Astrocyte of the hippocampus (primary cell): ENCODE data around the gene C17orf75.

Source experiments
- DNase-seq: peaks from one replicate; pipeline ENCODE4 v3.0.0; 2011; ENCODE audit warnings: low read depth, low spot score

C17orf75 gene

DNA sequence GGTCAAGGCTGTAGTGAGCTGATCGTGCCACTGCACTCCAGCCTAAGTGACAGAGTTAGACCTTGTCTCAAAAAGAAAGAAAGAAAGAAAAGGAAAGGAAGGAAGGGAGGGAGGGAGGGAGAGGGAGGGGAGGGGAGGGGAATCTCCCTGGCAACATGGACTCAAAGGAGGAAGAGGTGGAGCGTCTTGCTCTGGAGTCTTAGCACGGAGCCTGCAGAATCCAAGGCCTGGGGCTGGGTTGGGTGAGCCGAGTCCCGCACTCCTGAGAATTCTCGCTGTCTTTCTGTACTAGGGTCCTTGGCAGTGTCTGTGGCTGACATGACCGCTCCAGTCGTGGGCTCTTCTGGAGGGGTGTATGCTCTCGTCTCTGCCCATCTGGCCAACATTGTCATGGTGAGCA lies 36.9 kb downstream of the C17orf75 start:
- no peak for DNase-seq

DNA sequence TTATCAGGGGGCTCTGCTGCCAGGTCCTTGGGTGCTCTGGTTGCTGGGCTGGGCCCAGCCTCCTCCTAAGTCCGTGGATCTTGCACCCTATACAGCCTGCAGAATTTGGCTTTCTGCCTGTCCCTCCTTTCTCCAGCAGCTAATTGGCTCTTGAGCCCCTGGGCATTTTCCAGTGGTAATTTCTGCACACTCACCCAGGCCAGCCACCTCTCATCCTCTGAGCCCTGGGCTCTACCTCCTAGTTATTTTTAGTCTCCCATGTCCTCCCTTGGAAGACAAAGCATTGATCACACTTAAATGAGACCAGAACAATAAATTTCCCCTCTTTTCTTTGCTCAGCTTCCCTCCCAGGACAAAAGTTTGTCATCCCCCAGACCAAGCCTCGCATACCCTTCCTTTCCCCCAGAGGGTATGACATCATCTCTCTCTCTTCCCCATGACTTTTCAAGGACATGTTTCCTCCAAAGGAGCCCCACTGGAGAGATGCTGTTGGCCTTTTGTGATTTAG lies 38.1 kb downstream of the C17orf75 start:
- DNase-seq: no peak

DNA sequence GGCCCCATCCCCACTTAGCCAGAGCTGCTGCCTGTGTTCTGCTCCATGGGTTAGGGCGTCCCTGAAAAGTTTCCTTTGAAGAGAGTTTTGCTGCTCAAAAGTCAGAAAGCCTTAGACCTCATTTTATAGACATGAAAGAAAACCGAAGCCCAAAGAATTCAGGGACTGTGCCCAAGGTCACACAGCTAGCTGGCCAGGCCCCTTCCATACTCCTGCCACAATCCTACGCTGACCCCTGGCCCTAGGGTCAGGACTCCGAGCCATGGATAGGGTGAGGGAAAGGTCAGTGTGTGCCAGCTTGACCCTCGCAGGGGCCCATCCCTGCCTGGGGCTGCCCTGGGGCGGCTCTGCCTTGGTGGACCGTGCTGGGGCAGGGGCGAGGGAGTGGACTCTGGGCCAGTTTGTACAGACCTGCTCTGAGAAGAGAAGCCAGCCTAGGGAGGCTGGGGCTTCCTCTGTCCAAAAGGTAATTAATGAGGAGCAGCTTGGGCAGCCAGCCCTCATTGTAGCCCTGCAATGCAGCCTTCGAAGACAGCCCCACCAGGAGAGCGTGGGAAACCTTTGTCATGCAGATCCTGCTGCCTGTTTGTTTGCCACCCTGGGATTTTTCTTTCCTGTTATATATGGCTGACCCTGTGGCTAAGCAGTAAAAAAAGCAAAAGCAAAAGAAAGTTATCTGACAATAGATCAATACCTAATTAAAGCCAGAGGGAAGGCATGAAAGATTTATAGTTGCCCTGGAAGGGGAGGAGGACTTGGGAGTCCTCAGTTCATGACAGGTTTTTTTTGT lies 38.9 kb downstream of the C17orf75 start:
- DNase-seq: peak; percentile 38

DNA sequence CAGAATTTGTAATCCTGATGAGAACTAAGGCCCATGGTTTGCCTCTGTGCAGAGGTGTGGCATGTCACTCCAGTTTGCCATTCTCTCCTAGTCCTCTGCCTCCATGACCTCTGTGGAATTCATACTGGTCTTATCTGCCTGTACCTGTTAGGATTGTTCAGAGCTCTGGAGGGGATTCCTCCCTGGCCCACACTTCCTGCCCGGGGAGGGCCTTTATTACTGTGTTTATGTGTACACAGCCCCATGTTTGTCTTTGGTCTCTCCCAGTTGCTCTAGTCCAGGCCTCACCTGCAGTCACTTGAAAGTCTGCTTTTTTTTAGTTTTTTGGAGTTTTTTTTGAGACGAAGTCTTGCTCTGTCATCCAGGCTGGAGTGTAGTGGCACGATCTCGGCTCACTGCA lies 39.9 kb downstream of the C17orf75 start:
- DNase-seq: no peak

DNA sequence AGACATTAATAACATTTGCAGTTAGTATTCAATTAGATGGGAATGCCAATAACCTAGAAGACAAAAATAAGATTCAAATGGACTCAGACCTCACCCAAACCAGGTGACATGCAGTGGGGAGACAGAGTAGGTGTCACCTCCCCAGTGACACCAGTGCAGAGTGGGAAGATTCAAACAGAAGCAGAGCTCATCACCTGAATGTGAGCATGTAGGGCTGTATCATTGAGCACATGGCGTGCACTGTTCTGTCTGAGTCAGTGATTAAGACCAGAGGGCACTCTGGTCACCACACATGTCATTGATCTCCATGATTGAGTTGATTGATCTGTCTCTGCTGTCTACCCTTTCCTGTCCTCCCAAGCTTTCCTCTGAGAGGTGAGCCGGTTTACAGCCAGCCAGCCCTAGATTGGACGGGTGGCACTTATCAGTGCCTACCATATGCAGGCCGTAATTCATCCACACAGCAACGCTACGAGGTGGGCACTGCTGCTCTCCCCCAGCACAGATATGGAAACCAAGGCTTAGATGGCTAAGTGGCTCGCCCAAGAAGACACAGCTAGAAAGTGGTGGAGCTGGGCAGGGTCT lies 42.3 kb downstream of the C17orf75 start:
- no peak for DNase-seq

DNA sequence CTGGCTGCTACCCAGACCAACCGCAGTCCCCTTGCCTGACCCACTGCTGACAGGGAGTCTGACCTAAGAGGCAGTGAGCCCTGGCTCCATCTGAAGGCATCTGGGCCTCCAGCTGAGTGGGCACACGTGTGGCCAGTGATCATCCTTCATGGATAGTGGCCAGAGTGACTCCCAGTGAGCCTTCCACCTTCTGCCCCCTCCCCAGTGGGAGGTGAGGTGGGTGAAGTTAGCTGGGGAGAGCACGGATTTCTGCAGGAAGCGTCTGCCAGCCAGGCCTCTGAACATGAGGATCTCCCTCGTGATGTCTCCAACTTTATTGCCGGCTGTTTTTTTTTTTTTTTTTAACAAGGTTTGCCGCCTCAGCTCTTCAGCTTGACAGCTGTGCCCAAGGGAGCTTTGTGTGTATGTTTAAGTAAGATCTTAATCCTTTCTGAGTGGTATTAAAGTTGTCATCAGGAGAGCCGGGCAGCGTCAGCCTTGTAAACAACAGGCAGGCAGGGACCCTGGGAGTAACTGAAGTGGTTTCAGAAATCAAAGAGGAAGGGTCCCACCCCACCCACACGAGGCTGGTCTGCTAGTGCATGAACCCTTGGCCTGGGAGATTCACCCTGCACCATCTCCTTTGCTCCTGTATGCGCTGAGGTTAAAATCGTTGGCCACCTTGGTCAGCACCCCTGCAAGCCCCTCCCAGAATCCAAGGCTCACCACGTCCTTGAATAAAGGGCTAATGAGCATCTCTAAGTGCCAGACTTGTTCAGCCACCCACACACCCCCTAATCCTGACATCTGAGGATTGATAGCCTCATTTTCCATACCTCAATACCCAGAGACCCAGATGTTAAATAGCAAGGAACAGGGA lies 43.0 kb downstream of the C17orf75 start:
- DNase-seq: no peak

DNA sequence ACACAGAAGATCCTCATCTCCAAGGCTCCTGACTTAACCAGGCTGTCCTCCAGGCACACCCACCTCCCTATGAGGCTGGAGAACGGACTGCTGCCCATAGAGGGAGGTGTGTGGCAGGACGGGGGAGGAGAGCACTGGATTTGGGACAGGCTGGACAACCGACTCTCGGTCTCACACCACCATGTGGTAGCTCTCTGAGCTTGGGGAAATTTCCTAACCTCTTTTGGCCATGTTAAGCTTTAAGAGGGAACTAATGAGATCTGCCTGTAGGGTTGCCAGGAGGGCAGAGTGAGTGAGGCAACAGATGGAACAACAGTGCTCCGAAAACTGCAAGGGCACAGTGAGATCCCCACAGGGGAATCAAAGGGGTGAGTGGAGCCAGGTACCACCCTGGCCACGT lies 43.7 kb downstream of the C17orf75 start:
- no peak for DNase-seq

DNA sequence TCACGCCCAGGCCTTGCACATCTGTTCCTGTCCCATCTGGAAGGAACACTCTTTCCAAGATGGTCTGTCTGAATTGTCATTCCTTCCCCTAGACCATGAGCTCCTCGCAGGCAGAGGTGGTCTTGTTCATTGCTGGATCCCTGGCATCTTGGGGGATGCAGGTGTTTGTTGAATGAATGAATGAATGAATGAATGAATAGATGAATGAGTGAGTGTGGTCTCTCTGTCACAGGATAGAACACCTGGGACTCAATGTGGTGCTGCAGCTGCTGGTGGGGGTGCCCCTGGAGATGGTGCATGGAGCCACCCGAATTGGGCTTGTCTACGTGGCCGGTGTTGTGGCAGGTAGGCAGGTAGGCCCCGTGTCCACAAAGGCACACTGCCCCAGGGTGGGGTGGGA lies 44.1 kb downstream of the C17orf75 start:
- no peak for DNase-seq

DNA sequence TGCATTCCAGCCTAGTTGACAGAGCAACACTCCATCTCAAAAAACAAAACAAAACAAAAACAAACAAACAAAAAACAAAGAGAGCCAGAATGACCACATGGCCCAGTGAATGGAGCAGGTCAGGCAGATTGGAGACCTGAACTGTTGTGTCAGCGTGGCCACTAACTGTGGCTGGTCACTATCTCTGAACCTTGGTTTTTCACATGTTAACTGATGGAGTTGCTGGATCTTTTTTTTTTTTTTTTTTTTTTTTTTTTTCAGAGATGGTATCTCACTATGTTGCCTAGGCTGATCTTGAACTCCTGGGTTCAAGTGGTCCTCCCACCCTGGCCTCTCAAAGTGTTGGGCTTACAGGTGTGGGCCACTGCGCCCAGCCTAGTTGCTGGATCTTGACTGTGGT lies 44.5 kb downstream of the C17orf75 start:
- DNase-seq: no peak

DNA sequence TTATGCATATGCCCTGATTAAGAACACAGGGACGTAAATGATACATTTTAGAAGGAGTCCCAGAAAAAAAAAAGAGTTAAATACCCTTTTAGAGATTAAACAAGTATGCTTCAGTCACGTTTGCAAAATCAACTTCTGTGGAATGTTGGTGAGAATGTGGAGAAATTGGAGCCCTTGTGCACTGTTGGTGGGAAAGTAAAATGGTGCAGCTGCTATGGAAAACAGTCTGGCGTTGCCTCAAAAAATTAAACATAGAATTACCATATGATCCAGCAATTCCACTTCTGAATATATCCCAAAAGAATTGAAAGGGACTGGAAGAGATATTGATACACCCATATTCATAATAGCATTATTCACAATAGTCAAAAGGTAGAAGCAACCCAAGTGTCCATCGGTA lies 49.9 kb downstream of the C17orf75 start:
- DNase-seq: no peak

DNA sequence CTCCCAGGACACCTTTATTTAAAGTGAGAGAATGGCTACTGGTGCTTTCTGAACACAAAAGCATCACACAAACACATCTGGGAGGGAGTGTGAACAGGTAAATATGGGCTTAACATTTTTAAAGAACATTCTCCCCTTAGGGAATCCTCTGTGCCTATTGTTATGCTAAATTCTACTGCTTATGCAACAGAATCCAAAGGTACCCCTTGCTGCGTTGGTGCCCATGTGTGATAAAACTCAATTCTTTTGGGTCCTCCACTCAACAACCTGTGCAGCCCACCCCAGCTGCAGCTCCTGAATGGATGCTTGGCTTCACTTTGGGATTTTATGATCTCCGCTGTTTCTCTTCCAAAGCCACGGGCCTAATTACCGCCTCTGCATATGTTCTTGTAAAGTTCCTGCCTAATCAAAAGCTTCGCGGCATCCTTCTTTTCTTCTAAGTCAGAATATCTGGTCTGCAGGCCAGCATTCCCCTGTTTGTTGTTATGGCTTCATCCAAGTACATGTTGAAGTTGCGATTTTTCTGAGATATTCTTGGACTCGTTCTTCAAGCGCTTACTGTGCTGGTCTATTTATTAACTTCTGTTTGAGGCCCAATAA lies 52.4 kb downstream of the C17orf75 start:
- no peak for DNase-seq

DNA sequence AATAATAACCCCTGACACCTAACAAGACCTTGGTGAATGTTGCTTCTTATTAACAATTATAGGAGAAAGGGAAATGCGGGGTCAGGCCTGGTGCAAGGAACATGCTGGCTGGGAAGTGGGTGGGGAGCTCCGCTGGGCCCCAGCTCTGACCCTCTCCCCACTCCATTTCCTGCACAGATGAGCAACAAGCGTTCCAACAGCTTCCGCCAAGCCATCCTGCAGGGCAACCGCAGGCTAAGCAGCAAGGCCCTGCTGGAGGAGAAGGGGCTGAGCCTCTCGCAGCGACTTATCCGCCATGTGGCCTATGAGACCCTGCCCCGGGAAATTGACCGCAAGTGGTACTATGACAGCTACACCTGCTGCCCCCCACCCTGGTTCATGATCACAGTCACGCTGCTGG lies 53.4 kb downstream of the C17orf75 start:
- DNase-seq: no peak

DNA sequence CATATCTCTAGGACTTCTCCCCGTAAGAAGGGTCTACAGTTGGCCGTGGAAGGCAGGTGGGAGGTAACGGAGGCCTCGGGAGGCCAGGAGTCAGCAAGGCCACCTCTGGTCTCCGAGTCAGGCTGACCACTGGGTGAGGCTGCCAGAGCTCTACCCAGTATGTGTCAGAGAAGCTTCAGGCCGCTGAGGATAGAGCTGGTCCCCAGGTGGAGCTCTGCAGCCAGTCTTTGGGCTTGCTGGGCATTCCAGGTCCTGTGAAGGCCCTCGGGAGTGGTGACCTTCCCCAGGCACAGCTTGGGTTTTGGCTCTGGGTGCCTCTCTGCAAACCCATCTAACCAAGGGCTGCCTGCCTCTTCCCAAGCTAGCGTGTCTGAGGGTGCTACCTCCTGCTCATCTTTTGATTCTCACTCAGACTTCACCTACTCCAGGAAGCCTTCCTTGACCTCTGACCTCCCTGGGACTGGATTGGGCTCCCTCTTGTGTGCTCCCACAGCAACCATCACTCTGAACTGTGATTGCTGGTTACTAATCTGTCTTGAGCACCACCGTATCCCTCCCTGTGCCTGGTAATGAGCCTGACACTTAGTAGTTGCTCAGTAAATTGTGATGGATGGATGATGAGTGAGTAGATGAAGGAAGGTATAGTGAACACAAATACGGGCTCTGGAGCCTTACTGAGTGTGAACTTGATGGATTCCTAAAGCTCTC lies 54.0 kb downstream of the C17orf75 start:
- DNase-seq: no peak

DNA sequence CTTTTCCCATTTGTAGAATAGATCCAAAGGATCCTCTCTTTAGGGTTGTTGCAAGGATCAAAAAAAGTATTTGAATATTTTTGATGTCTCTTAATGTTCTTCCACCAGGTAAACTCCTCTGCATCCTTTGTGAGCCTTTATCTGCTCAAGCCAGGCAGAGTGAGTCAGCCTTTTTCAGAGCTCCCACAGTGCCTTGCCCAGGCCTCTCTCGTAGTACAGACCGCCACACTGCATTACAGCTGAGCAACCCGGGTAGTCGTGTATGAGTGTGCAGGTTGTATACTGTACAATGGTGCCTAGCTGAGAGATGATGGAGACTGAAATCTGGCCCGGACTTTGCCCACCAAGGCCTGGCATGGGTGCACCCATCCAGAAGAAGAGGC lies 55.5 kb downstream of the C17orf75 start:
- no peak for DNase-seq

DNA sequence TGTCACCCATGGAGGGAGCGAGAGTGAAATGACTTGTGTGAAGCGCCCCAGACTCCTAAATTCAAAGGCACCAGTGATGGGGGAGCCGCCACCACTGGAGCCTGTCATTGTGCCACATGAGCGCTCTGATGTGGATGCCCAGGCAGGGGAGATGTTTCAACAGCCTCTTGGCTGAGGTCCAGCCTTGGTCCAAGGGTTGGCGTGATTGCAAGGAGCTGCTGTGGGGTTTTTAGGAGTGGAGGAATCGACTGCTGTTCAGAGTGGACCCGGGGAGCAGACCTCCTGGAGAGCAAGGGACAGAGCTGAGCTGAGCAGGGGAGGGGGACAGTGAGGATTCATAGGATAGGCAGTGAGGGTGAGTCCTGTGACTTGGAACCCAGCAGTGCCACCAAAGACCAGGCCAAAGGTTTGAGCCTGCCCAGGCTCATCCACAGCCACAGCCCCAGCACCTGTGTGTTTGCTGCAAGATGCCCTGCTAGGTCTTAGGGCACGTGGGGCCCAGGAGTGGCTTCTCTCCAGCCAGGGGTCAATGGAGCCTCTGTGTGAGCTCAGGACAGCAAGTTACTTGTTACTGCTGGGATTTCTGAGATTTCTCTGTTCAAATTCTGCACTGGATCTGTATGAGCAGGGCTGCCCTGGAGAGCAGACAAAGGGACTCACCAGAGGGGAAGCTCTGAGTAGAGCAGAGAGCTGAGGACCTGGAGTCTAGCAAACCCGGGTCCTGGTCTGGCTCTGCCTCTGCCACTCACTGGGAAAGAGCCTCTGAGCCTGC lies 56.0 kb downstream of the C17orf75 start:
- DNase-seq: no peak

DNA sequence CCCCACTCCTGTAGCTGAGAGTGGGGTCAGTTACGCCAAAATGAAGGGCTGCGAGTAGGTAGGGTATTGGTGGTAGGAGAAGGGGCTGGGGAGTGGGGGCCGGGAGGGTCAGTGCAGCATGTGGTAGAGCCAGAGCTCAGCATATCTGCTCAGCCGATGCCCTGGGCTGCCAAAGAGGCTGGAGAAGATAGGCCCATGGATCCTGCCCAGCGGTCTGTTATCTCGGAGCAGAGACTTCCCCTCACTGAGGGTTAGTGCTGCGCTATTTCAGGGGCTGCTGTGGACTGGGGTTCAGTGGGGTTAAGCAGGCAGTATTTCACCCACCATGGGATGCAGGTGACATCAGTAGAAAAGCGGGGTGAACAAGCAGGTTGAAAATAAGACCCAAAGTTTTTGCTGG lies 56.7 kb downstream of the C17orf75 start:
- no peak for DNase-seq

DNA sequence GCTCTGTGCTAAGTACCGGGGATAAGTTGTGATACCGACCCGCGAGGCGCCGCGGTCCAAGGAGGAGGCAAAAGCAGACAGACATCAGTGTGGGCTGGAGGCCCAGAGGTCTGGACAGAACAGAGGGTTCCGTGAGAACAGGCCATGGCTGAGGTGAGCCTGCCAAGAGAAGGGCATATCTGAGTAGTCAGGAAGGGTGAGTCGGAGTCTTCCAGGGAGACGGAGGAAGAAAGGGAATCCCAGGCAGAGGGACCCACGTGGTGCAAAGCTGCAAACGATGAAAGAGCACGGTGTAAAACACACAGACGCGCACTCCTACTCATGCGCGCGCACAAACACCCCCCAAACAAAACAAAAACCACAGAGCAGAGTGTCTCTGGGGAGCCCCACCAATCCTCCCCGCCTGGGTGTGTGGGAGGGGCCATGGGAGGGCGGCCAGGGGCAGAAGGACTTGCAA lies 58.2 kb downstream of the C17orf75 start:
- DNase-seq: peak; percentile 54

DNA sequence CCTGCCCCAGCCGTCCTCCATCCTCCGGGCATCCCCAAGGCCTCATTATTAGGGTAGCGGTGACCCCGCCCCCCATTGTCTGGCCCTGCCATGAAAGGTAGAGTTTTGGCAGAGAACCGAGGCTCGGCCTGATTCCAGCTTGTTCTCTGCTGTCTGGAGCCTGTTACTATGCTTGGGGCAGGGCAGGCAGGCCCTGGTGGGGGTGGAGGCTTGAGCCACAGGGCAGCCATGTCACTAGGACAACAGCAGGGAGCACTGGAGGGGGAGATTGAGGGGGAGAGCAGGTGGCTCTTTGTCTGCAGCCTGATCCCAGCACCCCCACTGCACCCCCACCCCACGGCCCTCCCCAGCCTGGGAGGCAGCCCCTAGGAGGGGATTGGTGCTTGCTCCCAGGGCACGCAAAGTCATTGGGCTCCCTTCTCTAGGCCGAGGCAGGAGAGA lies 60.9 kb downstream of the C17orf75 start:
- peak; percentile 62 for DNase-seq

DNA sequence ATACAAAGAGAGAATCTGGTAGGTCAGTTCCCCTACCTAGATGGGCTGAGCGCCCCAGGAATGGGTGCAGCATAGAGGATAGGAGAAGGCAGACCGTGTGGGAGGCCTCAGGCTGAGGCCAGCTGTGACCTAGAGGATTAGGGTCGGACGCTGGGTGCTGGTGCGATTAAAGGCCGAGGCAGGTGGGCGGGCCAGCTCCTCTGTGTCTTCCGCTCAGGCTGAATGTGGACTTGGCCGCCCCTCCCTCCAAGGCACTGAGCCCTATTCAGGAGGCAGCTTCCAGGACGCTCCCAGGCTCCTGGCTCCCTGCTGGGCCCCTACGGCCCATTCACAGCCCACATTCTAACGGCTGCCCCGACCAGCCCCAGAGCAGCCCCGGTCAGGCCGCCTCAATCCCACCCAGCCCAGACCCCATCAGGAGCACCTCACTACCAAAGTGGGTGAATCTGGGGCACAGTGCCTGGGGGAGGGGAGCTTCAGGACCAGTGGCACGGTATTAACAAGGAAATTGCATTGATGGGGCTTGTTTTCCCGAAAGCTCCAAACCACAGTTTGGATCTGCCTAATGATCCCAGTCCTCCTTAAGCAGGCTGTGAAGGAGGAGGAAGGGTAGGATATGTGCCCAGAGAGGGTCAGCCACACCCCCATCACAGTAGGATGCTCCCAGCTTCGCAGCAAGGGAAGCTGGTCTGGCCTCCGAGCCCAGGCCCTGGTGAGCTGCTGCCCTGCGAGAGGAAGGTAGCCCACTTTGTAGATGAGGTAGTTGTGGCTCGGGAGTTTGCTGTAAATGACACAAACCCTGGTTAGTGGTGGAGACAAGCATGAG lies 61.9 kb downstream of the C17orf75 start:
- no peak for DNase-seq

DNA sequence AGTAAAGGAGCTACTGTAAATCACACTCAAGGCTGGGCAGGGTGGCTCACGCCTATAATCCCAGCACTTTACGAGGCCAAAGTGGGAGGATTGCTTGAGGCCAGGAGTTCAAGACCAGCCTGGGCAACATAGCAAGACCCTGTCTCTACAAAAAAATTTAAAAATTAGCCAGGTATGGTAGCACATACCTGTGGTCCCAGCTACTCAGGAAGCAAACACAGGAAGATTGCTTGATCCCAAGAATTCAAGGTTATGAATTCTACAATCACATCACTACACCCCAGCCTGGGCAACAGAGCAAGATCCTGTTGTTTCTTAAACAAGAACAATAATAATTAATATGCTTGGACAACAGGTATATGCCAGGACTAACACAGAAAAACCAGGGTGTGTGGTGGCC lies 63.2 kb downstream of the C17orf75 start:
- no peak for DNase-seq
